HCT116 (cell line): Measurements from ENCODE around the gene C17orf67. TPM values are rescaled to one million over a fixed set of nuclear protein-coding genes. Genes with fewer than 3 reads are reported as not detected.

ENCODE experiments used
- ATAC-seq: fragments of 200-7000 bp; cut with Tn5 transposase; 2 replicates; pipeline ENCODE4 v1.9.1; 2020; ENCODE audit warnings: mild to moderate bottlenecking, moderate library complexity
- BruUV-seq: library from RNA; stranded (reverse); fragments of 400-500 nt; replicated peaks from 2 replicates; lab custom pipeline; 2021; lab: Mats Ljungman, UMichigan
- CTCF ChIA-PET: fragments of 300-600 bp; sonication (Branson Sonifier 250); formaldehyde crosslinking; loops from one replicate; lab custom pipeline; 2021; ENCODE audit warnings: antibody characterized with exemption; lab: Charles Lee
- POLR2A ChIA-PET: fragments of 300-600, 350-600 bp; sonication (Branson Sonifier 250); formaldehyde crosslinking; loops from one replicate; lab custom pipeline; 2021; ENCODE audit warnings: antibody characterized with exemption; lab: Charles Lee
- RAD21 ChIA-PET, 2 experiments: fragments of 300-600 bp; sonication (Branson Sonifier 250); formaldehyde crosslinking; loops; one replicate each; lab custom pipeline; 2023; ENCODE audit warnings: low total read pairs in 2 of 2; ENCODE audit not compliant: uncharacterized antibody in 2 of 2, unreplicated experiment in 2 of 2, low non-redundant PET in 1 of 2; lab: Charles Lee
- DNase-seq: peaks from one replicate; pipeline ENCODE4 v3.0.0-alpha.2; 2010; ENCODE audit warnings: low read depth, low spot score
- H2AFZ ChIP-seq: fragments of 200-600 bp; shearing (Covaris generic), sonication (generic); 2 replicates; pipeline ENCODE4 v1.6.1; 2017; ENCODE audit warnings: low read depth, mixed run types, mixed read lengths, antibody characterized with exemption, low read length; ENCODE audit not compliant: poor library complexity, severe bottlenecking
- H3K27ac ChIP-seq: 2 replicates; pipeline ENCODE4 v1.5.1; 2012; ENCODE audit warnings: low read depth, low read length
- H3K27me3 ChIP-seq: fragments of 200-600 bp; sonication (generic); 2 replicates; pipeline ENCODE4 v1.6.1; 2016; ENCODE audit warnings: mixed run types, low read length, mixed read lengths; ENCODE audit not compliant: insufficient read depth
- H3K36me3 ChIP-seq, 2 experiments: fragments of 200-500 bp in 1 of 2; fragments of 200-600 bp in 1 of 2; sonication (Bioruptor generic) in 1 of 2; sonication (generic) in 1 of 2; 2 replicates each; pipeline versions ENCODE4 v1.5.1 to v1.6.1; 2014 to 2016; ENCODE audit warnings: low read length in 2 of 2, inconsistent platforms in 1 of 2, mixed read lengths in 1 of 2, mixed run types in 1 of 2; ENCODE audit not compliant: insufficient read depth in 2 of 2, control insufficient read depth in 1 of 2
- H3K4me1 ChIP-seq, 2 experiments: fragments of 200-600 bp in 1 of 2; sonication (generic) in 1 of 2; 2 replicates each; pipeline versions ENCODE4 v1.5.1 to v1.6.1; 2012 to 2017; ENCODE audit warnings: low read length in 2 of 2, inconsistent platforms in 1 of 2, mild to moderate bottlenecking in 1 of 2, mixed read lengths in 1 of 2, mixed run types in 1 of 2, moderate library complexity in 1 of 2; ENCODE audit not compliant: insufficient read depth in 2 of 2, control insufficient read depth in 1 of 2
- H3K4me2 ChIP-seq: fragments of 200-600 bp; sonication (generic); 2 replicates; pipeline ENCODE4 v1.6.1; 2017; ENCODE audit warnings: mixed run types, low read length, mixed read lengths
- H3K4me3 ChIP-seq, 2 experiments: fragments of 200-600 bp in 1 of 2; sonication (generic) in 1 of 2; replicated peaks in 1 of 2; 2 replicates each; pipeline ENCODE4 v1.5.1; 2011 to 2016; ENCODE audit warnings: low read length in 2 of 2, control low read depth in 1 of 2, low read depth in 1 of 2, mild to moderate bottlenecking in 1 of 2, mixed read lengths in 1 of 2, mixed run types in 1 of 2
- H3K79me2 ChIP-seq: fragments of 200-600 bp; sonication (generic); 2 replicates; pipeline ENCODE4 v1.6.1; 2017; ENCODE audit warnings: mild to moderate bottlenecking, mixed run types, low read length, moderate library complexity, mixed read lengths; ENCODE audit not compliant: insufficient read depth
- H3K9ac ChIP-seq: fragments of 200-600 bp; sonication (generic); 2 replicates; pipeline ENCODE4 v1.6.1; 2016; ENCODE audit warnings: low read length, mixed read lengths
- H3K9me2 ChIP-seq: fragments of 200-600 bp; sonication (generic), shearing (Covaris generic); 2 replicates; pipeline ENCODE4 v1.6.1; 2017; ENCODE audit warnings: mixed run types, mild to moderate bottlenecking, moderate library complexity; ENCODE audit not compliant: insufficient read depth
- H3K9me3 ChIP-seq, 2 experiments: fragments of 200-500 bp in 1 of 2; fragments of 200-600 bp in 1 of 2; sonication (Bioruptor generic) in 1 of 2; sonication (generic) in 1 of 2; 2 replicates each; pipeline ENCODE4 v1.6.1; 2014 to 2017; ENCODE audit warnings: low read length in 2 of 2, mixed read lengths in 2 of 2, inconsistent platforms in 1 of 2, low read depth in 1 of 2, mild to moderate bottlenecking in 1 of 2, mixed run types in 1 of 2, moderate library complexity in 1 of 2; ENCODE audit not compliant: control insufficient read depth in 1 of 2, insufficient read depth in 1 of 2
- H4K20me1 ChIP-seq: fragments of 200-600 bp; sonication (generic), shearing (Covaris generic); 2 replicates; pipeline ENCODE4 v1.6.1; 2017; ENCODE audit warnings: mixed run types, mild to moderate bottlenecking, moderate library complexity; ENCODE audit not compliant: insufficient read depth
- ATF3 ChIP-seq: IDR thresholded peaks from 2 replicates; pipeline ENCODE4 v1.6.1; 2012
- CBX3 ChIP-seq: IDR thresholded peaks from 2 replicates; pipeline ENCODE4 v1.6.1; 2012; ENCODE audit warnings: low read depth
- CEBPB ChIP-seq: IDR thresholded peaks from 2 replicates; pipeline ENCODE4 v1.6.1; 2012; ENCODE audit warnings: low read depth
- EGR1 ChIP-seq: IDR thresholded peaks from 2 replicates; pipeline ENCODE4 v1.6.1; 2012; ENCODE audit warnings: low read depth
- ELF1 ChIP-seq: IDR thresholded peaks from 2 replicates; pipeline ENCODE4 v1.6.1; 2012; ENCODE audit warnings: low read depth, borderline replicate concordance
- FOSL1 ChIP-seq: IDR thresholded peaks from 2 replicates; pipeline ENCODE4 v1.6.1; 2012; ENCODE audit warnings: low read depth
- JUND ChIP-seq: IDR thresholded peaks from 2 replicates; pipeline ENCODE4 v1.6.1; 2012
- POLR2A ChIP-seq: IDR thresholded peaks from 2 replicates; pipeline ENCODE4 v1.7.0; 2011; ENCODE audit warnings: borderline replicate concordance; ENCODE audit not compliant: insufficient read depth, insufficient read length; ENCODE audit errors: extremely low read depth
- RAD21 ChIP-seq: IDR thresholded peaks from 2 replicates; pipeline ENCODE4 v1.6.1; 2012; ENCODE audit warnings: low read depth, mild to moderate bottlenecking
- SIN3A ChIP-seq: IDR thresholded peaks from 2 replicates; pipeline ENCODE4 v1.6.1; 2012; ENCODE audit warnings: low read depth
- SRF ChIP-seq: IDR thresholded peaks from 2 replicates; pipeline ENCODE4 v1.6.1; 2012; ENCODE audit warnings: low read depth
- TCF7L2 ChIP-seq: IDR thresholded peaks from 2 replicates; pipeline ENCODE4 v1.7.0; 2011; ENCODE audit warnings: borderline replicate concordance, inconsistent platforms; ENCODE audit not compliant: insufficient read depth, insufficient read length; ENCODE audit errors: extremely low read depth
- YY1 ChIP-seq: IDR thresholded peaks from 2 replicates; pipeline ENCODE4 v1.6.1; 2011; ENCODE audit warnings: low read length, low read depth, moderate library complexity, mild to moderate bottlenecking; ENCODE audit not compliant: insufficient replicate concordance; ENCODE audit errors: extremely low read depth
- ZBTB33 ChIP-seq: IDR thresholded peaks from 2 replicates; pipeline ENCODE4 v1.6.1; 2011; ENCODE audit warnings: mild to moderate bottlenecking, low read length, moderate library complexity; ENCODE audit not compliant: insufficient replicate concordance; ENCODE audit errors: extremely low read depth
- ZNF274 ChIP-seq: fragments of 200-500 bp; sonication (Bioruptor generic); IDR thresholded peaks from 2 replicates; pipeline ENCODE4 v1.6.1; 2014; ENCODE audit warnings: mild to moderate bottlenecking, low read depth, low read length, inconsistent platforms
- intact Hi-C: fragments of 100-400 bp; cut with micrococcal nuclease; formaldehyde crosslinking; loops from 2 replicates; pipeline ENCODE4 v1.10.0; 2022
- total RNA-seq: library from RNA; stranded (reverse); gene quantifications from one replicate; pipeline ENCODE4 v1.2.1, GENCODE V29; 2021; ENCODE audit not compliant: unreplicated experiment
- TF ChIP-seq, protein P1 (sequence below), 3 experiments: fragments of 200-600 bp in 1 of 3; sonication (generic) in 1 of 3; IDR thresholded peaks in 2 of 3; conservative IDR thresholded peaks in 1 of 3; 2 replicates each; pipeline ENCODE4 v1.5.1; 2012 to 2017; ENCODE audit warnings: low read depth in 2 of 3, low read length in 2 of 3, antibody characterized with exemption in 1 of 3, borderline replicate concordance in 1 of 3, control low read depth in 1 of 3, mild to moderate bottlenecking in 1 of 3, mixed read lengths in 1 of 3, mixed run types in 1 of 3, moderate library complexity in 1 of 3; ENCODE audit not compliant: insufficient read depth in 1 of 3
- TF ChIP-seq, protein P2 (sequence below): IDR thresholded peaks from 2 replicates; pipeline ENCODE4 v1.6.1; 2012

The C17orf67 gene
- total RNA-seq, 1 experiment from 2014 or later: 0.84 TPM

GRCh38 chr17:56835264-56835585 lies 1.5 kb upstream of the C17orf67 start:
- no peaks in the 10 kb centered on the region for H4K20me1 ChIP-seq
- H3K27me3 ChIP-seq: no peaks in the 10 kb centered on the region
- no peak overlapping the region for H3K9ac ChIP-seq
- POLR2A ChIA-PET: interaction anchor here (1.0 kb wide), 1 partner anchor 49 kb away, joined by 3 read pairs; no protein-coding TSS in a partner anchor
- H3K4me3 ChIP-seq: no peak overlapping the region
- H2AFZ ChIP-seq: no peak overlapping the region
- ATAC-seq (no peak), DNase-seq (no peak)
- BruUV-seq: no TSS peak
- H3K4me1 ChIP-seq: peaks cover 9 to 21% of the 10 kb centered on the region in 2 experiments
- H3K27ac ChIP-seq: no peak overlapping the region
- H3K79me2 ChIP-seq: no peaks in the 10 kb centered on the region
- H3K9me3 ChIP-seq: no peaks in the 10 kb centered on the region
- no peaks in the 10 kb centered on the region for H3K36me3 ChIP-seq
- no peaks in the 10 kb centered on the region for H3K9me2 ChIP-seq
- RAD21 ChIA-PET: no interaction called here
- CTCF ChIA-PET: no interaction called here
- intact Hi-C loops: loop anchor here (10.0 kb wide), 1 partner anchor 250 kb away; the partner anchor contains the start of gene AKAP1
- no peak overlapping the region for H3K4me2 ChIP-seq
- TF ChIP-seq FOSL1 (no peak), ATF3 (no peak), YY1 (no peak), ELF1 (no peak), SIN3A (no peak), SRF (no peak), CBX3 (no peak), ZBTB33 (no peak), TCF7L2 (no peak), ZNF274 (no peak), RAD21 (no peak), CEBPB (no peak), EGR1 (no peak), POLR2A (no peak), JUND (no peak)
- TF ChIP-seq, protein P1, sequence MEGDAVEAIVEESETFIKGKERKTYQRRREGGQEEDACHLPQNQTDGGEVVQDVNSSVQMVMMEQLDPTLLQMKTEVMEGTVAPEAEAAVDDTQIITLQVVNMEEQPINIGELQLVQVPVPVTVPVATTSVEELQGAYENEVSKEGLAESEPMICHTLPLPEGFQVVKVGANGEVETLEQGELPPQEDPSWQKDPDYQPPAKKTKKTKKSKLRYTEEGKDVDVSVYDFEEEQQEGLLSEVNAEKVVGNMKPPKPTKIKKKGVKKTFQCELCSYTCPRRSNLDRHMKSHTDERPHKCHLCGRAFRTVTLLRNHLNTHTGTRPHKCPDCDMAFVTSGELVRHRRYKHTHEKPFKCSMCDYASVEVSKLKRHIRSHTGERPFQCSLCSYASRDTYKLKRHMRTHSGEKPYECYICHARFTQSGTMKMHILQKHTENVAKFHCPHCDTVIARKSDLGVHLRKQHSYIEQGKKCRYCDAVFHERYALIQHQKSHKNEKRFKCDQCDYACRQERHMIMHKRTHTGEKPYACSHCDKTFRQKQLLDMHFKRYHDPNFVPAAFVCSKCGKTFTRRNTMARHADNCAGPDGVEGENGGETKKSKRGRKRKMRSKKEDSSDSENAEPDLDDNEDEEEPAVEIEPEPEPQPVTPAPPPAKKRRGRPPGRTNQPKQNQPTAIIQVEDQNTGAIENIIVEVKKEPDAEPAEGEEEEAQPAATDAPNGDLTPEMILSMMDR (IDR thresholded peaks at IDR 0.05 in 2 of 3, conservative IDR thresholded peaks at IDR 0.05 in 1 of 3; ENCODE audit: borderline replicate concordance in 1 of 3, insufficient read depth in 1 of 3, low read depth in 2 of 3, low read length in 2 of 3): no peak
- TF ChIP-seq, protein P2, sequence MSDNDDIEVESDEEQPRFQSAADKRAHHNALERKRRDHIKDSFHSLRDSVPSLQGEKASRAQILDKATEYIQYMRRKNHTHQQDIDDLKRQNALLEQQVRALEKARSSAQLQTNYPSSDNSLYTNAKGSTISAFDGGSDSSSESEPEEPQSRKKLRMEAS: no peak
